Adipocyte (in vitro differentiated cells): ENCODE measurements around the gene SUPT3H.

ENCODE experiments used
- DNase-seq: peaks from one replicate; pipeline ENCODE4 v3.0.0-alpha.2; 2015; ENCODE audit warnings: low read depth
- H3K27me3 ChIP-seq: replicated peaks from 2 replicates; pipeline ENCODE4 v1.7.0; 2013; ENCODE audit warnings: mild to moderate bottlenecking, low read length, moderate library complexity; ENCODE audit not compliant: control insufficient read depth, insufficient read depth
- H3K36me3 ChIP-seq: 2 replicates; pipeline ENCODE4 v1.7.0; 2013; ENCODE audit warnings: low read length, mild to moderate bottlenecking, moderate library complexity; ENCODE audit not compliant: control insufficient read depth, insufficient read depth, severe bottlenecking
- H3K4me1 ChIP-seq: 2 replicates; pipeline ENCODE4 v1.7.0; 2013; ENCODE audit warnings: mild to moderate bottlenecking, low read length, moderate library complexity; ENCODE audit not compliant: control insufficient read depth, insufficient read depth
- H3K4me3 ChIP-seq: 2 replicates; pipeline ENCODE4 v1.7.0; 2013; ENCODE audit warnings: mild to moderate bottlenecking, low read length, moderate library complexity
- H3K9ac ChIP-seq: 2 replicates; pipeline ENCODE4 v1.7.0; 2013; ENCODE audit warnings: mild to moderate bottlenecking, low read length, moderate library complexity
- H3K9me3 ChIP-seq: 2 replicates; pipeline ENCODE4 v1.7.0; 2013; ENCODE audit warnings: mild to moderate bottlenecking, low read length, moderate library complexity; ENCODE audit not compliant: control insufficient read depth

Gene SUPT3H

DNA sequence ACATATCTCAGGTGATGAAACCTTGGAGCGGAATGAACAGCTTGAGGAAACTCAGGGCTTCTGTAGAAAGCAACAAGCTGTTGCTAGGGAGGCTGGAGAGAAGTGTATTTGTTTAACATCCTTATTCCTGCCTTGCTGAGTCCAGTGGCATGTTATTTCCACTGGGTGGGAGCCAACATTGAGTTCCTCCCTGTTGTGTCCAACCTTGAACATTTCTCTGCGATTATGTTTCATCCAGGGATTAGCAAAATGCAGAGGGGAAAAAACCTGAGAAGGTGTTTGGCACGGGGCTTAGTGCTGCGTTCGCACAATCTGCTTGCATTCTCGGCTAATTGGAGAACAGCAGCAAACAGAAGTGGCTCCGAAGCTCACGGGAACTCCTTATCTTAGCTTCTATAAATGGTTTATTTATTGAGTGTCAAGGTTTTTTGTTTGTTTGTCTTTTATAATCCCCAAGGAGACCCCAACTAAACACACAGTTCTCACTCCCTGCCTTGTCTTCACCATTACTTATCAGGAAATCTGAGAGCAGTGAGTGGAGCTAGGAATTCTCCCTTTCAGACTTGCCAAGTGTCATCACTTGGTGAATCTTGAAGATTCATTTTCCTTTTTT lies 577.5 kb downstream of the SUPT3H start:
- no peak overlapping the region for H3K9ac ChIP-seq
- H3K4me3 ChIP-seq = peak overlapping the region; percentile 51
- H3K9me3 ChIP-seq = no peaks in the 10 kb centered on the region
- DNase-seq = peak; percentile 65
- H3K36me3 ChIP-seq = no peaks in the 10 kb centered on the region
- no peaks in the 10 kb centered on the region for H3K27me3 ChIP-seq
- H3K4me1 ChIP-seq = peaks cover 18% of the 10 kb centered on the region

DNA sequence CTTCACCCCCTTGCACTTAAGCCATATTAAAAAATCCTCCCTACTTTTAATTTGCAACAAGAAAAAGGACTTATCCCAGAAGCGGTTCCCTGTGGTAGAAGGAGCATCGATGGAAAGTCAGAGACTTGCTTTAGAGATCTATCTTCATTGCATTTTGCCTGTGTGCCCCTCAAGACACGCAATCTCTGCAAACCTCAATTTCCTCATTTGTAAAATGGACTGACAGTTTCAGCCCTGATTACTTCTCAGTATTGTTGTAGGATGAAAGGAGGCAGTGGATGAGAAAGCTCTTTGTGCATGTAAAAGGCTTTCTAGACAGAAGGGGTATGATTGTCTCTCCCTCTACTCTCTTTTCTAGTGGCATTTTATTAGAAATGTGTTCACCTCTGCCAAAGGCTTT lies 580.0 kb downstream of the SUPT3H start:
- Histone ChIP-seq H3K9ac (no peak overlapping the region), H3K27me3 (no peaks in the 10 kb centered on the region), H3K4me3 (no peak overlapping the region), H3K4me1 (peaks cover 14% of the 10 kb centered on the region), H3K36me3 (no peaks in the 10 kb centered on the region), H3K9me3 (no peaks in the 10 kb centered on the region)
- DNase-seq = no peak

DNA sequence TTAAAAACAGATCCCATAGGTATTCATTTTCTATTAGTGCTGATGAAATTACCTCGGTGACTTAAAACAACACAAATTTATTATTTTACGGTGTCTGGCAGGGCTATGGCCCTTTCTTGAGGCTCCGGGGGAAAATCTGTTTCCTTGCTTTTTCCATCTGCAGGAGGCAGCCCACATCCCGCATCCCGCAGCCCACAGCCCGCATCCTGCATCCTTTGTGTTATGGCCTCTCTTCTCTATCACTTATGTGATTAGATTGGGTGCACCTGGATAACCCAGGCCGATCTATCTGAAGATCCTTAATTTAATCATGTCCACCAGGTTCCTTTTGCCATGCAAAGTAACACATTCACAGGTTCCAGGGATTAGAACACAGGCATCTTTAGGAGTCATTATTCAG lies 582.4 kb downstream of the SUPT3H start:
- Histone ChIP-seq H3K4me3 (no peak overlapping the region), H3K36me3 (no peaks in the 10 kb centered on the region), H3K27me3 (no peaks in the 10 kb centered on the region), H3K9me3 (no peaks in the 10 kb centered on the region), H3K9ac (no peak overlapping the region), H3K4me1 (peaks cover 5% of the 10 kb centered on the region)
- DNase-seq = no peak

DNA sequence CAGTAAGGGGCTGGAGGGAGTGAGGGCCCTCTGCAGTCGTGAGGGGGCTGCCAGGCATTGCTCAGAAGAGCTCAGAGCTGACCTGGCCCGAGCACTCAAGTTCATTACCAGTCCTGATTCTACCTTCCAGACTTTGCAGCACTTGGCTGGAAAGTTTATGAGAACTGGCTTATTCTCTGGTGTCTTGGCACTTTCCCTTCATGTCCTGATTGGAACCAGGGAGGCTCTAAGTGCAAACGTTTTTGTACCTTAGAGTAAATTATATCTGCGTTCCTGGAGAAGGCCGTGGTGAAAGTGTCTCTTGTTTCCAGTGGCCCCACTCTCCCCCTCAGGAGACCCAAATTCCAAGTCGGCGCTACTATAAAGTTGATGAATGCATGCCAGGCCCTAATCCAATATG lies 587.9 kb downstream of the SUPT3H start:
- H3K4me1 ChIP-seq = no peaks in the 10 kb centered on the region
- H3K27me3 ChIP-seq = no peaks in the 10 kb centered on the region
- peaks cover 3% of the 10 kb centered on the region for H3K9me3 ChIP-seq
- no peak for DNase-seq
- no peak overlapping the region for H3K9ac ChIP-seq
- no peaks in the 10 kb centered on the region for H3K36me3 ChIP-seq
- no peak overlapping the region for H3K4me3 ChIP-seq

DNA sequence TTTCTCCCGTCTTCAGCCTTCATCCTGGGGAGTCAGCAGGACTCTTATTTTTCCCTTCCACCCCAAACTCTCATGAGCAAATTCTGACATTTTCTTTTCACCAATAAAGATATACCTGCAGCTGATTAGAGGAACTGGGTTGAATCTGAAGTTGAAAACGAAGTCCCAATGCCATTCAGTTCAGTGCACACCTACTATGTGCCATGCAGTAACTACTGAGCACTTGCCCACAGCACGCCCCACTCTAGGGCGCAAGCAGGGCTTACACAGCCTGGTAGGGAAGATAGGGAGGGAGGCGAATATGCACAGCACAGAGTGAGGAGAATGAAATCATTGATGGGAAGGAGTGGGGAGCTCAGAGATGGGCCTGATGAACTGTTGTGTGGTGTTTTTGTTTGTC lies 588.7 kb downstream of the SUPT3H start:
- Histone ChIP-seq H3K4me1 (no peaks in the 10 kb centered on the region), H3K9ac (no peak overlapping the region), H3K9me3 (peaks cover 10% of the 10 kb centered on the region), H3K4me3 (no peak overlapping the region), H3K36me3 (no peaks in the 10 kb centered on the region), H3K27me3 (no peaks in the 10 kb centered on the region)
- no peak for DNase-seq

DNA sequence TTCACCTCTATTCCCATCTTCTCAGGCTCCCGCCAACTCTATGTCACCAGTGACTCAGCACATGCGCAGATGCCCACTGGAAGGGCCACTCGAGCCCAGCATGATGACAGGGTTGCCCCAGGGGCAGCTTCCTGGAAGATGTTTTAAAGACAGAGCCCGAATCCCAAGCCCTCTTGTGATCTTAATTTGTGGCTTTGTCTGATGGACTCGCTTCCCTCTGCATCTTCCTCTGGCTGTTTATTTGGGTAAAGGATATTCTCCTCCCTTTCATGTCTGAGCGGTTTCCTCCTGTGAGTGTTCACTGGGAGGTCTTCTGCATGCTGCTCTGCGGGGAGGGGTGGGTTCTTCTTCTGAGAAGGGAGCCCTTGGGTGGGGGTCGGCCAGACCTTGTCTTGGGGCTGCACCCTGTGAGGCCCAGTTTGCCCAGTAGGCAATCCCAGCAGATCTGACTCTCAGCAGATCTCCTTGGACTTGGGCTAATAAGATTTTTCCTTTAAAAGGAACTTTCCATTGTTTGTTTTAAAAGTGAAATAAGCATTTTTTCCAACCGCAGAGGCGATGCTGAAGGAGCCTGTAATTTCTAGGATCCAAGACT lies 589.2 kb downstream of the SUPT3H start:
- no peak overlapping the region for H3K4me3 ChIP-seq
- H3K36me3 ChIP-seq = no peaks in the 10 kb centered on the region
- peaks cover 16% of the 10 kb centered on the region for H3K9me3 ChIP-seq
- H3K4me1 ChIP-seq = no peaks in the 10 kb centered on the region
- peak; percentile 42 for DNase-seq
- H3K27me3 ChIP-seq = no peaks in the 10 kb centered on the region
- no peak overlapping the region for H3K9ac ChIP-seq

DNA sequence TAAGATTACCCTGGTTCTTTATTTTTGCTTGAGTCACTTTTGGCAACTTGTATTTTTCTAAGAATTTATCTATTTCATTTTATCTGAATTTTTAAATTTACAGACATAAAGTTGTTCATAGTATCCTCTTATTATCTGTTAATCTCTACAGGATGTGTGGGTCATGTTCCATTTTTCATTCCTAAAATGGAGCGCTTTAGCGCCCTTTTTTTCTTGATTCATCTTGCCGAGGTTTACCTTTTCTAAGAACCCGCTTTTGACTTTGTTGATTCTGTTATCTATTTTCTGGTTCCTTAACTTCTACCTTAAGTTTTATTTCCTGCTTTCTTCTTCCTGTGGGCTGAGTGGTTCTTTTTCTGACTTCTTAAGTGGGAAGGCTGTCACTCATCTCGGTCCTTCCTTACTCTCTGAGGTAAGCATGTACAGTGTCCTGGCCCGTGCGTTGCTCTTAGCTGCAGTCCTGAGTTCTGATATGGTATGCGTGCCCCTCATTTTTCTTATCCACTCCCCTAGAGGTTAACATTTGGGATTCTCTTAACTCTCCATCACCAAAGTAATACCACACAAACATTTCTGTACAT lies 590.4 kb downstream of the SUPT3H start:
- H3K36me3 ChIP-seq = no peaks in the 10 kb centered on the region
- H3K4me3 ChIP-seq = no peak overlapping the region
- no peak overlapping the region for H3K9ac ChIP-seq
- DNase-seq = no peak
- H3K9me3 ChIP-seq = peaks cover 16% of the 10 kb centered on the region
- H3K4me1 ChIP-seq = no peaks in the 10 kb centered on the region
- no peaks in the 10 kb centered on the region for H3K27me3 ChIP-seq

DNA sequence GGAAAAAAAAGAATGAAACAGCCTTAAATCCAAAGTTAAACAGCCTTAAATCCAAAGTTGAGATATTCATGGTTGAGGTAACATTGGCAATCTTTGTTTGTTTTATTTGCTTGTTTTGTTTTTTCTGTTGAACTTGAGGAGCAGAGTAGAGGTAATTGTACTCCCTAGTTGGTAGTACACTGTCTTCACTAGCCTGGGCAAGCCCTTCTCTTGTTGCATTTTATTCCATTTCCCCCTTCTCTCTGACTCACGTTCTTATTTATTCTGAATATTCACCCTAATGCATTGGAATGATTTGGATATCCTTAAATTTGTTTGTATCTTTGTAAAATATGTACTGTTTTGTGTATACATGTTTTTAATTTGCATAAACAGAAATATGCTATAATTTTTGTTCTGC lies 592.6 kb downstream of the SUPT3H start:
- no peaks in the 10 kb centered on the region for H3K36me3 ChIP-seq
- H3K4me3 ChIP-seq = no peak overlapping the region
- peaks cover 16% of the 10 kb centered on the region for H3K9me3 ChIP-seq
- H3K9ac ChIP-seq = no peak overlapping the region
- no peaks in the 10 kb centered on the region for H3K4me1 ChIP-seq
- H3K27me3 ChIP-seq = no peaks in the 10 kb centered on the region
- no peak for DNase-seq

DNA sequence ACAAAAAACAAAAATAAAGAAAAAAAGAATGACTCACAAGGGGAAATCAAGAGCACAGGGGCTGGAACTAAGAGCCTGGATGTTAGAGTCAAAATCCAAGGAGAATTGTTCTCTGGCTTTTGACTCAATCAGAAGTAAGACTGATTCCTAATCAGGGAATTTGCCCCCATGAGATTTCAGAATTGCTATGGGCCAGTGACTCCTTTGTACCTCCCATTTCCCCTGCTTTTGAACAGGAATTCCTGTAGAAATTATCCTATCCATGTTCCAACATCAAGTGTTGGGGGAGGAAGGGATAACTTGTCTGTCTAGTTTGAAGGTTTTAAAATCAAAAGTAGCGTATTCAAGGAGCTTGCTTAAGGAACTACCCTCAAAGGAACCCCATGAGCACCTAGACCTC lies 593.5 kb downstream of the SUPT3H start:
- Histone ChIP-seq H3K4me1 (no peaks in the 10 kb centered on the region), H3K9me3 (peaks cover 16% of the 10 kb centered on the region), H3K9ac (no peak overlapping the region), H3K36me3 (no peaks in the 10 kb centered on the region), H3K4me3 (no peak overlapping the region), H3K27me3 (no peaks in the 10 kb centered on the region)
- no peak for DNase-seq

DNA sequence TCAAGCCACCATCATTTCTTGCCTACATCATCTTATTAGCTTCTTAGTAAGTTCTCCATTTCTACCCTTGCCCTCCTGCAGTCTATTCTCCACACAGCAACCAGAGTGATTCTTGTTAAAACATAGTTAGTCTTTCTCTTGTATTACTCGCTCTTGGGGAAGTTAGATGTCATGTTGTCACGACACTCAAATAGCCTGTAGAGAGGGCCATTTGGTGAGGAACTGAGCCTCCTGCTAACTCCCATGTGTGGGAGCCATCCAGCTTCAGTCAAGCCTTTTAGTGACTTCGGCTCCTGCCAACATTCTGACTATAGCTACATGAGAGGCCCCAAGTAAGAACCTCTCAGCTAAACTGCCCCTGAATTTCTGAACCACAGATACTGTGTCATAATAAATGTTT lies 594.8 kb downstream of the SUPT3H start:
- Histone ChIP-seq H3K36me3 (no peaks in the 10 kb centered on the region), H3K4me1 (no peaks in the 10 kb centered on the region), H3K27me3 (no peaks in the 10 kb centered on the region), H3K4me3 (no peak overlapping the region), H3K9me3 (peaks cover 16% of the 10 kb centered on the region), H3K9ac (no peak overlapping the region)
- DNase-seq = no peak

DNA sequence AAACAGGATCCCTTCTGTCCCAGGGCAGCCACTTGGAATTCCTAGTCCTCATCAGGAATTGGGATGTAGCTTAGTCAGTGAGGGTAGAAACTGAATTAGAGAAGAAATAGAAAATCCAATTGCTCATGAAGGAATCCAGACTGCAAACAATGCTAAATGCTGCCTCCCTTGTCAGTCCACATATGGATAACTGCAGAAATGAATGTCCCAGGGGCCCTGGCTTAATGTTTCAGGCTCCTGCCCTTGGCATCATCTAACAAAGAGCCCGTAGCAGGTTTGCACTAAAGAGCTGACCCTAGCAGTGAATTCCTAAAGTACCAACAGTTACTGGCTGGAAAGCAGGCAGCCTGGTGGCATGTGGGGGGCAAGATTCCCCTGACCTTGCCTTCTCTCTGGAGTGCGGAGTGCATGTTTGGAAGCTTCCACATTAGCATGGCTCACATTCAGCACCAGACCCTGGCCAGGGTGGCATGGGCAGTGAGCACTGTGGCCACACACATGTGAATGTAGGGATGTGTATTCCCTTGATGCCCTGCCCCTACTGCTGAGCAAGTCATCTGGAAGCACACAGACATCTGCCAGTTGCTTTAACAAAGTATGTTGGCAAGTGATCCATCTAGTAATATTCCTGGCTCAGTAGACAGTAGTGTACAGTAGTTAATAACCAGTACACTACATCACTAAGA lies 595.7 kb downstream of the SUPT3H start:
- H3K9me3 ChIP-seq = peaks cover 16% of the 10 kb centered on the region
- H3K4me3 ChIP-seq = no peak overlapping the region
- no peaks in the 10 kb centered on the region for H3K36me3 ChIP-seq
- DNase-seq = no peak
- no peaks in the 10 kb centered on the region for H3K4me1 ChIP-seq
- H3K9ac ChIP-seq = no peak overlapping the region
- no peaks in the 10 kb centered on the region for H3K27me3 ChIP-seq
